Thymus (tissue), 11 donors: Measurements from ENCODE around the gene SIN3A. TPM values are rescaled to one million over a fixed set of nuclear protein-coding genes. Genes with fewer than 3 reads are reported as not detected.
A peak's percentile ranks its signal among the peaks of the same experiment; 100 is the strongest.

Source experiments
- DNase-seq, 9 donors: peaks; one replicate each; pipeline ENCODE4 v3.0.0-alpha.2; 2013; ENCODE audit warnings: low spot score in 9 of 9, low read depth in 6 of 9, missing footprints in 1 of 9
- H3K27ac ChIP-seq, 2 donors: one replicate each; pipeline ENCODE4 v1.5.1; 2013; ENCODE audit warnings: control low read depth in 1 of 2, low read depth in 1 of 2, low read length in 1 of 2, mild to moderate bottlenecking in 1 of 2, moderate library complexity in 1 of 2
- H3K27me3 ChIP-seq, 2 donors: one replicate each; pipeline ENCODE4 v1.5.1; 2013; ENCODE audit warnings: low read length in 1 of 2; ENCODE audit not compliant: control insufficient read depth in 2 of 2, insufficient read depth in 1 of 2
- H3K36me3 ChIP-seq, 2 donors: one replicate each; pipeline ENCODE4 v1.5.1; 2013; ENCODE audit warnings: low read length in 1 of 2, mild to moderate bottlenecking in 1 of 2, moderate library complexity in 1 of 2; ENCODE audit not compliant: control insufficient read depth in 2 of 2, insufficient read depth in 2 of 2
- H3K4me1 ChIP-seq, 2 donors: one replicate each; pipeline ENCODE4 v1.5.1; 2013; ENCODE audit warnings: low read length in 2 of 2; ENCODE audit not compliant: control insufficient read depth in 2 of 2, insufficient read depth in 2 of 2
- H3K4me3 ChIP-seq, 2 donors: one replicate each; pipeline ENCODE4 v1.5.1; 2013; ENCODE audit warnings: low read length in 2 of 2, control low read depth in 1 of 2, mild to moderate bottlenecking in 1 of 2
- H3K9me3 ChIP-seq, 2 donors: one replicate each; pipeline ENCODE4 v1.5.1; 2013; ENCODE audit warnings: low read length in 1 of 2, mild to moderate bottlenecking in 1 of 2; ENCODE audit not compliant: control insufficient read depth in 2 of 2, insufficient read depth in 1 of 2
- WGBS: extraction: QIAGEN DNeasy Blood & Tissue Kit; methylation state at CpG from one replicate; pipeline ENCODE4 v1.1.7; 2013; 5-methylcytosine and 5-hydroxymethylcytosine counted together
- polyA plus RNA-seq: library from polyadenylated mRNA; stranded (reverse); fragments of 200-250 nt; gene quantifications from one replicate; pipeline ENCODE4 v1.2.3, GENCODE V29; 2013
- total RNA-seq: library from RNA; stranded (reverse); fragments of 120-200 nt; gene quantifications from one replicate; pipeline ENCODE4 v1.2.4, GENCODE V29; 2013
- donor health status: healthy.

The SIN3A gene
- total and polyA plus RNA-seq, 2 donors: 18.4 to 23.6 TPM

DNA sequence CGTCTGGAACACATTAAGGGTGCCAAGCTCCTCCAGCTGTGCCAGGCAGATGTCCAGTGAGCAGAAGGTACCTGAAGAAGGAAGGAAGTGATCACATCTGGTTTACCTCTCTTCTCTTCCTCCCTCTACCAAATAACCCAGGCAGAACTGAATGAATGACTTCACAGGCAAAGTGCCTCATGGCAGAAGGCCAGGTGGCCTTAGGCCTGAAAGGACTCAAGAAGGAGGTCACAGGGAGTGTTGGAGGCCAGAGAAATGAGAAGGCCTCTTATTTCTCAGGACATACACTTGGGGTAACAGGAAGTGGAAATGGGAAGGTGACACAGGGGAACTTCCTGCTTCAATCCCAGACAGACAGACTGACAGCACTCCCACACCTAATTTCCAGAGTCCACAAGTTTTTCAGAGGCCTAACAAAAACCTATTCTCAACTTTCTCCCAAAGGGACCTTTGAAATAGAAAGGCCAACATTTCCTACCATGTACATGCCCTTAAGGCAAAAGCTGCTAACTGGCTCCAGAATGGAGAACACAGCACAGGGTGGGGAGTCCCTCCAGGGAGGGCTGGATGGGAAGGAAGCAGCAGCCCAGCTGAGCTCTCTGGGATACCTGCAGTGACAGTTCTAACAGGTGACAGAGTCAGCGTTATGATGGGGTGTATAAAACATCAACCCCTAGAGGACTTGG lies 17.6 kb upstream of the SIN3A start:
- Histone ChIP-seq H3K36me3 (peaks cover 39 to 55% of the 10 kb centered on the region in 2 donors), H3K9me3 (no peaks in the 10 kb centered on the region), H3K27me3 (no peaks in the 10 kb centered on the region), H3K4me3 (no peak overlapping the region), H3K4me1 (no peaks in the 10 kb centered on the region), H3K27ac (no peak overlapping the region)
- WGBS: 94% methylated on average over 2 of the region's 2 CpGs
- no peak for DNase-seq

- Histone ChIP-seq H3K27me3 (no peaks in the 10 kb centered on the region), H3K36me3 (no peaks in the 10 kb centered on the region), H3K4me1 (peaks cover 0 to 9% of the 10 kb centered on the region in 2 donors), H3K4me3 (no peak overlapping the region), H3K27ac (no peak overlapping the region), H3K9me3 (peaks cover 0 to 4% of the 10 kb centered on the region in 2 donors)
- 99% methylated on average over 4 of the region's 4 CpGs for WGBS
- no peak for DNase-seq
Measured at GRCh38 chr15:75460646-75461045, 9.2 kb upstream of the SIN3A start.

- H3K27ac ChIP-seq: peak overlapping the region in 1 of 2 donors; percentile 13
- WGBS: 91% methylated on average over 1 of the region's 1 CpG
- H3K9me3 ChIP-seq: peaks cover 0 to 4% of the 10 kb centered on the region in 2 donors
- H3K36me3 ChIP-seq: no peaks in the 10 kb centered on the region
- DNase-seq: no peak
- no peak overlapping the region for H3K4me3 ChIP-seq
- H3K27me3 ChIP-seq: no peaks in the 10 kb centered on the region
- peaks cover 0 to 9% of the 10 kb centered on the region in 2 donors for H3K4me1 ChIP-seq
Measured at GRCh38 chr15:75459581-75459980, 8.1 kb upstream of the SIN3A start.

DNA sequence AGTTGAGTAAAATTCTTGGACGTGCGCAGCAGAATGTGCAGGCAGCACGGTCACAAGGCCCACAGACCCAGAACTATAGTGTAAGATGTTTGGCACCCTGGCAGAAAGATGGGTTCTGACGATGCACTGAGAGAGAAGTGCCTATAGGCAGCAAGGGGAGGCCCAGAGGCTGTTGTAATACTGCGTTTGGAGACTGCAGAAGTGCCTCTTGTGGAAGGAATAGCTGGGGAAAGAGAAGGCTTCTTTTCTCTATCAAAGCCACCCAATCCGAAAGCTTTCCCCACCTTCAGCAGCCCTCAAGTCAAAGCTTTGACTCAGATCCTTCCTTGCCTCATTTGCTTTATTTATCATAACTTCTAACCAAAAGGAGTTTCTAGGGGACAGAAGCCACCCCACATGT lies 5.2 kb upstream of the SIN3A start:
- Histone ChIP-seq H3K27me3 (no peaks in the 10 kb centered on the region), H3K36me3 (no peaks in the 10 kb centered on the region), H3K4me3 (peak overlapping the region in 1 of 2 donors; percentile 94), H3K9me3 (peaks cover 0 to 4% of the 10 kb centered on the region in 2 donors), H3K27ac (no peak overlapping the region), H3K4me1 (peaks cover 0 to 25% of the 10 kb centered on the region in 2 donors)
- no peak for DNase-seq
- 88% methylated on average over 6 of the region's 6 CpGs for WGBS

- DNase-seq: peak in 5 of 9 donors; percentile 27 to 63 (median 38)
- no peaks in the 10 kb centered on the region for H3K36me3 ChIP-seq
- WGBS: 5% methylated on average over 24 of the region's 24 CpGs
- H3K4me1 ChIP-seq: peaks cover 0 to 25% of the 10 kb centered on the region in 2 donors
- peak overlapping the region; percentile 77 to 96 for H3K27ac ChIP-seq
- H3K4me3 ChIP-seq: peak overlapping the region; percentile 94 to 99
- H3K27me3 ChIP-seq: no peaks in the 10 kb centered on the region
- H3K9me3 ChIP-seq: peaks cover 0 to 4% of the 10 kb centered on the region in 2 donors
Measured at GRCh38 chr15:75455982-75456531, 4.6 kb upstream of the SIN3A start.

- H3K27me3 ChIP-seq: no peaks in the 10 kb centered on the region
- no peaks in the 10 kb centered on the region for H3K36me3 ChIP-seq
- peaks cover 0 to 25% of the 10 kb centered on the region in 2 donors for H3K4me1 ChIP-seq
- H3K4me3 ChIP-seq: peak overlapping the region; percentile 94 to 99
- under 1% methylated on average over 48 of the region's 48 CpGs for WGBS
- peak; percentile 48 to 93 (median 82) for DNase-seq
- H3K9me3 ChIP-seq: peaks cover 0 to 4% of the 10 kb centered on the region in 2 donors
- peak overlapping the region; percentile 95 to 96 for H3K27ac ChIP-seq
Measured at GRCh38 chr15:75455424-75455981, 4.0 kb upstream of the SIN3A start.

- peak overlapping the region; percentile 94 to 99 for H3K4me3 ChIP-seq
- peaks cover 4 to 32% of the 10 kb centered on the region in 2 donors for H3K4me1 ChIP-seq
- under 1% methylated on average over 115 of the region's 116 CpGs for WGBS
- H3K27me3 ChIP-seq: no peaks in the 10 kb centered on the region
- peak overlapping the region; percentile 95 to 96 for H3K27ac ChIP-seq
- H3K9me3 ChIP-seq: peaks cover 0 to 4% of the 10 kb centered on the region in 2 donors
- H3K36me3 ChIP-seq: no peaks in the 10 kb centered on the region
- DNase-seq: peak in 6 of 9 donors; percentile 14 to 86 (median 68)
Measured at GRCh38 chr15:75454471-75455378, 3.2 kb upstream of the SIN3A start.

GRCh38 chr15:75453703-75454470 lies 2.4 kb upstream of the SIN3A start:
- no peaks in the 10 kb centered on the region for H3K27me3 ChIP-seq
- peak overlapping the region; percentile 94 to 99 for H3K4me3 ChIP-seq
- no peaks in the 10 kb centered on the region for H3K36me3 ChIP-seq
- WGBS: under 1% methylated on average over 57 of the region's 57 CpGs
- H3K9me3 ChIP-seq: peaks cover 0 to 4% of the 10 kb centered on the region in 2 donors
- H3K4me1 ChIP-seq: peaks cover 6 to 36% of the 10 kb centered on the region in 2 donors
- H3K27ac ChIP-seq: peak overlapping the region; percentile 95 to 96
- DNase-seq: peak; percentile 99 to 100 (median 100)
